HG03066 (cell line): ENCODE measurements around the gene MTHFR.

Source experiments
- ATAC-seq: cut with Tn5 transposase; IDR thresholded peaks from one replicate; pipeline ENCODE4 v1.9.1; 2021; ENCODE audit warnings: low read depth; ENCODE audit not compliant: unreplicated experiment

Gene MTHFR

DNA sequence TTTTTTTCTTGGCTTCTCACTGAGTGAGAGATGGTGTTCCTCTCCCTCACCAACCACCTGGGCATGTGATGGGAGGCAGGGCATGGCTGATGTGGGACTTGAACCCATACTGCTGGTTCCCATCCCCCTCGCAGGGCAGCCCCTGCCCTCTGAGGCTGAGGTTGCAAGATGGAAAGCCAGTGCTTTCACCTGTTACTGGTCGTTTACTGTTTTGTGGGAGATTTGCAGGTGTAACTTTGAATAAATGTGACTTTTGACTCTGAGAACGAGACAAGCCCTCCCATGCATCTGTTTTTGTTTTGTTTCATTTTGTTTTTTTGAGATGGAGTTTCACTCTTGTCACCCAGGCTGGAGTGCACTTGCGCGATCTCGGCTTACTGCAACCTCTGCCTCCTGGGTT is 22.2 kb downstream of the MTHFR start:
- ATAC-seq: no peak

DNA sequence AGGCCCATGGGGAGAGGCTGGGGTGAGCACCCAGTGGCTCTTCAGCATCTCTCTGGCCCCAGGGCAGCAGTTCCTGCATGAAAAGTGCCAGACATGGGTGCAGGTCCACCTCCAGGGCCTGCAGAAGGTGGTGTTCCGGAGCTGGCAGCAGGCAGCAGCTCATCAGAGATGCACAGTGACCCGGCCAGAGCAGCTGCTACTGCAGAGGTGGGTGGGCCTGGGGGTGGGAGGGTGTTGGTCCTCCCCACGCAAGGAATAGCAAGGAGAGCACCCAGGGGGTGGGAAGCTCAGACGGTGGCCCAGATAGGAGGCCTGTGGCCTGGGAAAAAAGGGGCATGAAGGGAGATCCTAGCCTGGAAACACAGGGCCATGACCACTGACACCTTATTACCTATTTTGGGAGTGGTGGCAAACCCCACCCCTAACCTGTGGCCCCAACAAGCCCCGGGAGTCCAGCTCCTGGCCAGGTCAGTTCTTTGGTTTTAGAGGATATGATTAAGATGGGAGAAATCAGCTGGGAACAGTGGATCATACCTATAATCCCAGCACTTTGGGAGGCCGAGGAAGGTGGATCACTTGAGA is 23.5 kb downstream of the MTHFR start:
- ATAC-seq: no peak

DNA sequence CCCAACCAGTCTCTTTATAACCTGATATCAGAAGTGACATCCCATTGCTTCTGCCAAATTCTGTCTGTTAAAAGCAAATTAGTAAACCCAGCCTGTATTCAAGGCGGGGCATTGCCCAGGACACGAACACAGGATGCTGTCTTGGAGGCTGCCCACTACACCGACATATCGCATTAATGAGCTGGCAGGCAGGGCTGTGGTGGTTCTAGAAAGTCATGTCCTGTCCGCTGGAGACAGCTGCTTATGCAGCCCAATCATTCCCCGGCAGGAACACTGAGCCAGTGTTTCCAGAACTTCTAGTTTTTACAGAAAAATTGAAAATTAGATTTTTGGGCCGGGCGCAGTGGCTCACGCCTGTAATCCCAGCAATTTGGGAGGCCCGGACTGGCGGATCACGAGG is 24.5 kb downstream of the MTHFR start:
- no peak for ATAC-seq

DNA sequence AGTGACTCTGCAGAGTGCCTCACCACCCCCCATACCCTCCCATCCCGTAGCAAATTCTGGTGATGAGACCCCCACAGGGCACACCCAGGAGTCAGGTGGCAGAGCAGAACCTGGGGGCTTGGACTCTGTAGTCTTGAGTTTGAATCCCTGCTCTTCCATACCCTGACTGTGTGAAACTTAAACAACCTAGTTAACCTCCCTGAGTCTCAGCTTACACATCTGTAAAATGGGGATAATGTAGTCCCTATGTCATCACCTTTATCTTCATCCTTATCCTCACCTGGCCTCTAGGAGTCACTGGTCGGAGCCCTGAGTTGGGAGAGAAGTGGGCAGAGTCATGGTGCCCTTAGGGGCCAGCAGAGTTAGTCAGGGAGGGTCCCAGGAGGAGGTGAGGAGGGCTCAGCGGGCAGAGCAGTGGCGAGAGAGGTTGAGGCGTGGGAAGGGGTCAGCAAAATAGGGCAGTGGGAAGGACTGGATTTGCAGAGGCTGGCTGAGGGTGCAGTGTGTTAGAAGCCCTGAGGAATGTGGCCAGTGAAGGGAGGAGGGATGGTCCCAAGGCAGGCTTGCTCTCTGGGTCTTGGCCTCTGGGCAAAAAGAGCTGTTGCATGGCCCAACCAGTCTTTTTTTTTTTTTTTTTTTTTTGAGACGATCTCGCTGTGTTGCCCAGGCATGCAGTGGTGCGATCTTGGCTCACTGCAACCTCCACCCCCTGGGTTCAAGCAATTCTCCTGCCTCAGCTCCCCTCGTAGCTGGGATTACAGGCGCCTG is 25.2 kb downstream of the MTHFR start:
- ATAC-seq: no peak

DNA sequence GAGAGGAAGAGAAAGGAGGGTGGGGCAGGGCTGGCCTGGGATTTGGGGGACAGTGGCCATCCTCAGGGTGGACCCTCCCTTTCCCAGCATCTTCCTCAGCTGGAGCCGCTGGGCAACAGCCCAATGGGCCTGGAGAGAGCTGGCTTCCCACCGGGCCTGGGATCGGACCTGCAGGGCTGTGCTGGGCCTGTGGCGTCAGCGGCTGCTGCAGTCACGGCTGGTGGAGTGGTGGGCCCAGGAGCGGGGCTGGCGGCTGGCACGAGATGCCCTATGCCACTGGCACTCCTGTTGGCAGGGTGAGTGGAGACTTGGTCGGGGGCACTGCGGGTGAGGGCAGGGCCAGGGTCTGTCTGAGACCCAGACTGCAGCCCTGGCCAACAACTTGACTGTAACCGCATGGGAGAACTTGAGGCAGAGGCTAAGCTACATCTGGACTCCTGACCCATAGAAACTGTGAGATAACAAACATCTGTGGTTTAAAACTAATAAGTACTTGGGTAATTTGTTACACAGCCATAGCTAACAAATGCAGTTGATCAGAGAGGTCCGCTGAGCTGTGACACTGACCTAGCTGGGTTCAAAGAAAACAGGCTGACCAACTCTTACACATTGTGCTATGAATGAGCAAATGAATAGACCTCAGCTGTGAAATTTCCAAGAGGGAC is 25.9 kb downstream of the MTHFR start:
- ATAC-seq: no peak

DNA sequence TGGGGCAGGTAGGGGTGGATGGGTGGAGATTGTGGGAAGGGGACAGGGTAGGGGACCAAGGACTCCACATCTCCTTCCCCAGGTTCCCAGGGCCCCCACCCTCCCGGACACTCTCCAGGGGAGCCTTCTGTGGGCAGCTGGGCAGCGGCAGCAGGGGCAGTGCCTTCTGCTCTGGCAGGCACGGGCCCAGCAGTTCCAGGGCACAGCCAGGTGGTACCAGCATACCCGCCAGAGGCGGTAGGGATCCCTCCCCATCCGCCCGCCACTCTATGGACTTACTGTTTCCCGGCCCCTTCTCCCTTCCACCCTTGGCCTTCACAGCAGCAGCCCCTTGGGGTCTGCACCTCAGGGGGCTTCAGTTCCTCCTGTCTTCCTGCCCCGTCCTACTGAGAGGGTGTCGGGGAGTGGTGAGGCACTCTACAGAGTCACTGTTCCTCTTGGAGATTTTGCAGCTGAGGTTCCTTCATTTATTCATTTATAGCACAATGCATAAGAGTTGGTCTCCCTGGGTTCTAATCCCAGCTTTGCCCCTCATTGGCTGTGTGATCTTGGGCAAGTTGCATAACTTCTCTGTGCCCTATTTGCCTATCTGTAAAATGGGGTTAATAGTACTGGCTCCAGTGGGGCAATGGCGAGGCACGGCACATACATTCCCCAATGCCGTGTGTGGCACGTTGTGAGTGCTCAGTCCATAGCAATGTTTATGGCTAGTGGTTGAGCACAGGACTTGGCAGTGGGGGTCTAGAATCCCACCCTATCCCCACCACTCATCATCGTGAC is 26.7 kb downstream of the MTHFR start:
- no peak for ATAC-seq

DNA sequence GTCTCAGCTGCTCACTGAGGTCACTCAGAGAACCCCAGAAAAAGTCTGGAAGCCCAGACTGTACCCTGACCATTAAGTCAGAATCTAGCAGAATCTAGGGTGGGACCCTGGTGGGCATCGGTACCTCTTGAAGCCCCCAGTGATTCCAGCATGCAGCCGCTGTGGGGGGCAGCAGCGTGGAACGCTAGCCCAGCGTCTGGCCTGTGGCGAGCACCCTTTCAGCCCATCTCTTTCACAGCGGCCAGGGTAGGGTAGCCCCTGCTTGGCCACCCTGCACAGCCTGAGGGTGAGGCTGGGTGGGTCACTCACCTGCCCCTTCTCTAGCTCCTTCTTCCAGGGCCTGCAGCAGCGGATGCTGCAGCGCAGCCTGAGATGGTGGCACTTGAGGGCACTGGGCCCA is 27.4 kb downstream of the MTHFR start:
- ATAC-seq: no peak

DNA sequence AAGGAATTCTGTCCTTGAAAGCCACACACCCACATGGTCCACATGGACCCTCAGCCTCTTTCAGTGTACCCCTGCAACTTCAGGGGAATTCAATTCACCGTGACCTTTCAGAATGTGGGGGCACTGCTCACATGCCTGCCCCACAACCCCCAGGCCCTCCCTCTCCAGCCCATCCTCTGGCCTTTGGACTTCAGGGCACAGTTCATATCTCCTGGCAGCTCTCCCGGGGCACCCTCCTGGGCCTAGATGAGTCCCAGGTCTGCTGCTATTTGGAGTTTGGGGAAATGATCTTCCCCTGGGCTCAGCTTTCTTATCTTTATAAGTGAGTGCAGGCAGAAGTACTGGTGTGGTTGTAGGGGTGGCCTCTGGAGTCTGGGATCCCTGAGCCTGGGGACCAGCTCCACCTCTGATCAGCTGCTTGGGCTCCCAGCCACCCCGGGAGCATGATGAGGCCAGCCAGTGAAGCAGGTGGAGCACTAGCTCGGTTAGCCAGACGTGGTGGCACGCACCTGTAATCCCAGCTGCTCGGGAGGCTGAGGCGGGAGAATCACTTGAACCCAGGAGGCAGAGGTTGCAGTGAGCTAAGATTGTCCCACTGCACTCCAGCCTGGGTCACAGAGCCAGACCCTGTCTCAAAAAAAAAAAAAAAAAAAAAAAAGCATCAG is 28.0 kb downstream of the MTHFR start:
- no peak for ATAC-seq

DNA sequence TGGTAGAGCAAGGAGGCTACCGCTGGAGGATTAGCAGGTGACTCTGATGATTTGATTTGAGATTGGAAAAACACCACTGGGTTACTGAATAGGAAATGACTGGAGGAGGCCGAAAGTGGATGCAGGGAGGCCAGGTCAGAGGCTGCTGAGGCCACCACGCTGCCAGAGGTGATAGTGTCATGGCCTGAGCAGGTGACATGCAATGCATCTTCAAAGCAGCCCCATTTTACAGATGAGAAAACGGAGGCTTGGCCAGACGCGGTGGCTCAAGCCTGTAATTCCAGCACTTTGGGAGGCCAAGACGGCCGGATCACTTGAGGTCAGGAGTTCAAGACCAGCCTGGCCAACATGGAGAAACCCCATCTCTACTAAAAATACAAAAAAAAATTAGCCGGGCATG is 31.0 kb downstream of the MTHFR start:
- ATAC-seq: no peak

DNA sequence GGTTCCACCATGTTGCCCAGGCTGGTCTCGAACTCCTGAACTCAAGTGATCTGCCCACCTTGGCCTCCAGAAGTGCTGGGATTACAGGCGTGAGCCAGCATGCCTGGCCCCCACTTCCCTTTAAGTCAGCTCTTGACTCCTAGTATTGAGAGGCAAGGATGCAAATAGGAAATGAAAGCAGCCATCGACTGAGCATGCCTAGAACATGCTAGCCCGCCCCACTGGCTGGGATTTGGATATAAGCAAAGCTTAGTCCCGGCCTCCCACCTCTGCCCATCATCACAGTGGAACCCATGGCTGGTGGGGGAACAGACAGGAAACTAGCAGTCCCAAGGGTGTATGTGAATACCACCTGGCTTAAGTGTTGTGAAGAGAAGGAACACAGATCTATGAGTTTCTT is 33.3 kb downstream of the MTHFR start:
- ATAC-seq: no peak

DNA sequence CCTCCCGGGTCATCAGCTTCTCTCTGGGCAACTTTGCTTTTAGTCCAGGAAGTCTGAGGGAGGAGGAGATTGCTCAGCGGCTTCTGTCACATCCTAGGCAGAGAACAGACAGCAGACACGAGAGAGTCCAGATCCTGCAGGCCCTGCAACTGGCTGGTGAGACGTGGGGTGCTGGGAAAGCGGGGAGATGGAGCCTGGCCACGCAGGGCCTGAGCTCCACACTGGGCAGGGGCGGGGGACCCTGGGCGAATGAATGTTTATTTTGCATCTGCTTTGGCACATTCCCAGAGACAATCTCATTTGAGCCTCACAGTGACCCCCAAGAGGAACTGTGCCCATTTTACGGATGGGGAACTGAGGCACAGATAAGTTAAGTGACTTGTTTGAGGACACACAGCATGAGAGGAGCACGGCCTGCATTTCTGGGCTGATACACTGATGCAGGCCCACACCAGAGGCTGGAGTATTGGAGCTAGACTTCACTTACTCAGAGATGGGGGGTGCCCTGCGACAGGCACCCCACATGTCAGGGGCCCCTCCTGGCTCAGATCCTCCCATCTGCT is 34.2 kb downstream of the MTHFR start:
- no peak for ATAC-seq

DNA sequence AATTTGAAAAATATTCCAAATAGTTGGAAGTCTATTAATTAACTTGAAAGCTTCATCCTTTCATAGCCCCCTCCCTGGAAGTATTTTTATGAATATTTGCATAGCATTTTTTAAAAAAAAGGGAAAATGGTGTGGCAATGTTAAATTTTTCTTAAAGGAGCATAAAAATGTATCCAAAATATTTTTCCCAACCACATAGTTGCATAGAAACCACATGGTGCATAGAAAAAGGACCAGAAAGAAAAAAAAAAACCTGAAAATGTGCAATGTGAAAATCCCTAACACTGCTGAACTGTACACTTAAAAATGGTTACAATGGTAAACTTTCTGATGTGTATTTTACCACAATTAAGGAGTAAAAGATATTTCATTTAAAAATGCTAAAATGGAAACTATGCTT is 35.8 kb downstream of the MTHFR start:
- no peak for ATAC-seq

DNA sequence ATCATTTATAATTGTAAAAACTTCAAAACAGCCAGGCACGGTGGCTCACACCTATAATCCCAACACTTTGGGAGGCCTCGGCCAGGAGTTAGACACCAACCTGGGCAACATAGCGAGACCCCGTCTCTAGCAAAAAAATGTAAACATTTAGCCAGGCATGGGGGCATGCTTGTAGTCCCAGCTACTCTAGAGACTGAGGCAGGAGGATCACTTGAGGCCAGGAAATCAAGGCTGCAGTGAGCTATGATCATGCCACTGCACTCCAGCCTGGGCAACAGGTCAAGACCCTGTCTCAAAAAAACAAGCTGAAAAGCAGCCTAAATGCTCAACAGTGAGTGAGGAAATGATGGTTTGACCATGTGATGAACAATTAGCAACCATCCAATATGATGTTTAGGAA is 36.5 kb downstream of the MTHFR start:
- ATAC-seq: no peak

DNA sequence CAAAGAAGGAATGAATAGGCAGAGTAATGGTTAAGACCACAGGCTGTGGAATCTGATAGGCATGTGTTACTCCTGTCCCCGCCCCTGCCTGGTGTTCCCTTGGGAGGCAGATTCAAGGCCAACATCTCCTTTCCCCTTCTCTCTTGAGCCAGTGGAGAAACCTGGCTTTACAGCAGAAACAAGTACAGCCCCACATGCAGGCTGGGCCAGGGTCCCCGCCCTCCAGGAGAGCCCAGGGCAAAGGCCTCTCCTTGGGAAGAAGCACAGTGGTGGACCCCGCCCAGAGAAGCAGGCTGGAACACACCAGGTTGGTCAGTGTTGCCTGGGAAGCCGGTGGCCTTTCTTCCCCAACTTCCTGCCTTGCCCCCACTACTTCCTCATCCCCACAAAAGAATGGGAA is 36.9 kb downstream of the MTHFR start:
- ATAC-seq: no peak

DNA sequence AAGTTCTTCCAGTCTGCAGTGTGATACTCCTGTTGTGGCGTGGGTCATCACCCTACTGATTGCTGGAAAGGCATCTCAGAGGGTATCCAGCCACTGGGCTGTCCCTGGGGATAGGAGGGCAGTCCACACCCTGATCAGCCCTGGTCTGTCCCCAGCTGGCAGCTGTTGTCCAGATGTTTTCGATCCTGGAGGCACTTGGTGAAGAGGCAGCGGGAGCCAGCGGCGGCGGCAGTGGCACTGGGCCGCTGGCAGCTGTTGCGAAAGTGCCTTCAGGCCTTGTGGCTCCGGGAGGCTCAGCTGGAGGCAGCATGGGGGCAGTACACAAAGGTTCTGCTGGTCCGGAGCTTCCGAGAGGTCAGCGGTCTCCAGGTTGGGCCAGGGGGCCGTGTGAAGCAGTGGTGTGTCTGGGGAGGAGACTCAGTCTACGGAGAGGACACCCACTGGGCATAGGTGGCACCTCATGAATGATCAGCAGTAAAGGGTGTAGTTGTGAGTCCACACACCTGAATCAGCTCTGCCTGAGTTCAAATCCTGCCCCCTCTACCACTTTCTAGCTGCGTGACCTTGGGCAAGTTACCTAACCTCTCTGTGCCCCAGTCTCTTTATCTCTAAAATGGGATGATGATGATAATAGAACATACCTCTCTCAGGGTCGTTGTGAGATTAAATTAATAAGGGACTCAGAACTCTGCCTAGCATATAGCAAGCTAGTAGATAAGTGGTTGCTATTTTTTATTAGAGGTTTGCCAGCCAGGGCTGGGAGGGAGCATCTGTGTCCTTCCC is 37.7 kb downstream of the MTHFR start:
- no peak for ATAC-seq

DNA sequence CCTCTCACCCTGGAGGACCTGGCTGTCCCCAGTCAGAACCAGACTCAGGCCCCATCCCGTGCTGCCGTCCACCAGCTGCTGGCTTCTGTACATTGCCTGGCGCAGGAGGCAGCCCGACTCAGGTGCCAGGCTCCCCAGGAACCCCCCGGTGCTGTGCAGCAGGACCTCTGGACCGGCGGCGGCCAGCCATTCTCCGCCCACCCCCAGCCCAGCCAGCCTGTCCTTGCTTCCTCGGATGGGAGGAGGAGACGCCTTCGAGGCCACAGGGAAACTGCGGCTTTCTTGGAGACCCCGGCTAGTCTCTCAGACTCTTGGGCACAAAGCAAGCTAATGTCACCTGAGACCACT is 39.4 kb downstream of the MTHFR start:
- no peak for ATAC-seq

DNA sequence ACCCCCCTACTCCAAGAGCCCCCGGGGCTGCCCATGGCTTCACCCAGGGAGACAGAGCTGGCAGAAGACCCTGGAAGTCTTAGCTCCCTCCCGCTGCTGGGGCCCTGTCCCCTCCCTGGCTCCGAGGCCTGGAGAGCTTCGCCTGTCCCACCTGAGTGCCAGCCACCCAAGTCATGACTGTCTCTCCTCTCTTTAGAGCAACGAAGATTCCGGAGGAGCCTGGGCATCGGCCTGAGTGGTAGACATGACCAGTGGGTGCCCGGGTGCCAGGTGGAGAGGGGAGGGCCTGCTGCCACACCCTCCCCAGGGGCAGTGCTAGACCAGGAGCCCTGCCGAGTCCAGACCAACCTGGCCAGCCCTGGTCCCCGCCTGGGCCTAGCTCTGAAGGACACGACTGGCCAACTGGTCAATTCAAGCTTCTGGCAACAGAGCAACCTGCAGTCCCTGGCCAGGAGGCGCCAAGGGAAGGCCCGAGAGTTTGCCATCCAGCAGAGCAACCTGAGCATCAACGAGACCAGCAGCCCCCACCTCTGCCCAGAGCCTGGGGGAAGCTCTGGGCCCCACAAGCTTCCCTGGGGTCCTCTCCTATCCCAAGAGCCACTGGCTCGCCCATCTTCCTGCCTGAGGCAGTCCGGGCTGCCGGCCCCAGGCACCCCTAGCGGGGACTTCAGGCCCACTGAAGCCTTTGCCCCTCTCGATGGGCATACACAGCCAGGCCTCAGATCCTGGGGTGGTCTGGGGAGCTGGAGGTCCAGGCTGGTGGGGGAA is 39.9 kb downstream of the MTHFR start:
- ATAC-seq: no peak

DNA sequence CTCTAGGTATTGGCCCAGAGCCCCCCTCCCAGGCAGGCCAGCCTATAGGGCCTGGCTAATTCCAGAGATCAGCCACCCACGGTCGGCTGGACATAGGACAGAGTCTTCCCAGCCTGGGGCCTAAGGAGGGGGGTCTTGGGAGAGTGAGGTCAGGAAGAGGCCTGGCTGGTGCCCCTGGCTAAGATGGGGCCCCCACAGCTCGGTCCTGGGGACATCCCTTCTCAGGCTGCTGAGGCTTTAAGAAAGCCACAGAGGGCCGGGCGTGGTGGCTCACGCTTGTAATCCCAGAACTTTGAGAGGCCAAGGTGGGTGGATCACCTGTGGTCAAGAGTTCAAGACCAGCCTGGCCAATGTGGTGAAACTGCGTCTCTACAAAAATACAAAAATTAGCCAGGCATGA is 41.2 kb downstream of the MTHFR start:
- ATAC-seq: no peak

DNA sequence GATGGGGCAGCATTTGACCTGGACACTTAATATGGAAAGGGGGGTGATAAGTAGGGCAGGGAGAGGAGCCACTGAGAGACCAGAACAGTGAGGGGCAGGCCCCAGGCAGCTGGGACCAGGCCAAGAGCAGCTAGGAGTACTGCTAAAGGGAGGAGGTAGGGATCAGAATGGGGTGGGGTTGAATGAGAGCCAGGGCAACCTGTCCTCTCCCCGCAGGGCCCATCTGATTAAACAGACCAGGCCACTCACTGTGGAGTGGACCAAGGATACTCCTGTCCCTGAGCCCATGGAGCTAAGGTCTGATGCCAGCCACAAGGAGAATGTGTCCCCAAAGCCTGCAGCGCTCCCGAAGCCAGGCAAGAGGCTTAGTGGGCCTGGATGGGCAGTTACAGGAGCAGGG is 41.6 kb downstream of the MTHFR start:
- no peak for ATAC-seq
